GM13977 (cell line): Measurements from ENCODE around the gene IFI16.

Experiments used
- DNase-seq: peaks from one replicate; pipeline ENCODE4 v3.0.0; 2012; ENCODE audit warnings: low spot score
- CTCF ChIP-seq: IDR thresholded peaks from 2 replicates; pipeline ENCODE4 v1.5.1; 2012; ENCODE audit warnings: mild to moderate bottlenecking, control low read depth; ENCODE audit not compliant: insufficient read depth; ENCODE audit errors: extremely low read depth, missing control alignments
- in situ Hi-C: fragments of 300-500 bp; cut with MboI; formaldehyde crosslinking; loops from one replicate; pipeline ENCODE4 v1.12.0; 2022; ENCODE audit warnings: low sequenced_read_pairs, low pct_unique_long_range_greater_than_20kb, mixed read lengths, inconsistent platforms; ENCODE audit not compliant: unreplicated experiment

The IFI16 gene

GRCh38 chr1:159081626-159082025 is 71.9 kb downstream of the IFI16 start:
- no peak for TF ChIP-seq CTCF
- no peak for DNase-seq
- in situ Hi-C loops: loop anchor here (25.0 kb wide), 1 partner anchor 569 kb away; no protein-coding TSS in a partner anchor

GRCh38 chr1:159083013-159083412 is 73.3 kb downstream of the IFI16 start:
- no peak for DNase-seq
- TF ChIP-seq CTCF: no peak
- in situ Hi-C loops: loop anchor here (25.0 kb wide), 1 partner anchor 571 kb away; no protein-coding TSS in a partner anchor

GRCh38 chr1:159084152-159084551 is 74.4 kb downstream of the IFI16 start:
- TF ChIP-seq CTCF: no peak
- in situ Hi-C loops: loop anchor here (25.0 kb wide), 1 partner anchor 572 kb away; no protein-coding TSS in a partner anchor
- no peak for DNase-seq

- no peak for TF ChIP-seq CTCF
- DNase-seq: no peak
- in situ Hi-C loops: loop anchor here (25.0 kb wide), 1 partner anchor 573 kb away; no protein-coding TSS in a partner anchor
Observed at GRCh38 chr1:159084867-159085266, 75.2 kb downstream of the IFI16 start.

GRCh38 chr1:159088050-159088449 is 78.3 kb downstream of the IFI16 start:
- in situ Hi-C loops: loop anchor here (25.0 kb wide), 1 partner anchor 576 kb away; no protein-coding TSS in a partner anchor
- no peak for TF ChIP-seq CTCF
- no peak for DNase-seq

GRCh38 chr1:159088546-159089183 is 79.0 kb downstream of the IFI16 start:
- no peak for TF ChIP-seq CTCF
- DNase-seq: no peak
- in situ Hi-C loops: loop anchor here (25.0 kb wide), 1 partner anchor 576 kb away; no protein-coding TSS in a partner anchor
